A204.1 (cell line): Measurements from ENCODE around the gene RGS6.

ENCODE experiments used
- FAIRE-seq: peaks from 2 replicates; lab custom pipeline; 2012; peaks lifted over from hg19 to GRCh38; lab: Jason Lieb, UNC

The RGS6 gene

GRCh38 chr14:71947947-71948500 lies 15.8 kb downstream of the RGS6 start:
- FAIRE-seq, result no peak

GRCh38 chr14:71952381-71953363 lies 20.4 kb downstream of the RGS6 start:
- no peak for FAIRE-seq

GRCh38 chr14:71956920-71957563 lies 24.8 kb downstream of the RGS6 start:
- FAIRE-seq, result no peak

- no peak for FAIRE-seq
These were observed 26.8 kb downstream of the RGS6 start for GRCh38 chr14:71959055-71959454.

GRCh38 chr14:71960494-71961353 lies 28.5 kb downstream of the RGS6 start:
- no peak for FAIRE-seq

- no peak for FAIRE-seq
These were observed 29.7 kb downstream of the RGS6 start for GRCh38 chr14:71961972-71962371.

- no peak for FAIRE-seq
These were observed 32.5 kb downstream of the RGS6 start for GRCh38 chr14:71964716-71965115.

GRCh38 chr14:71966528-71966927 lies 34.3 kb downstream of the RGS6 start:
- no peak for FAIRE-seq

GRCh38 chr14:71967704-71968103 lies 35.5 kb downstream of the RGS6 start:
- no peak for FAIRE-seq

- no peak for FAIRE-seq
These were observed 38.0 kb downstream of the RGS6 start for GRCh38 chr14:71970272-71970671.

GRCh38 chr14:71985538-71986189 lies 53.4 kb downstream of the RGS6 start:
- no peak for FAIRE-seq

- no peak for FAIRE-seq
These were observed 56.2 kb downstream of the RGS6 start for GRCh38 chr14:71988476-71988875.

- FAIRE-seq, result no peak
These were observed 56.7 kb downstream of the RGS6 start for GRCh38 chr14:71988939-71989338.

GRCh38 chr14:71994416-71994815 lies 62.2 kb downstream of the RGS6 start:
- FAIRE-seq, result no peak

GRCh38 chr14:71995741-71996140 lies 63.5 kb downstream of the RGS6 start:
- FAIRE-seq, result no peak

- FAIRE-seq, result no peak
These were observed 64.4 kb downstream of the RGS6 start for GRCh38 chr14:71996610-71997009.

GRCh38 chr14:72000907-72001306 lies 68.7 kb downstream of the RGS6 start:
- FAIRE-seq, result no peak

GRCh38 chr14:72002731-72003130 lies 70.5 kb downstream of the RGS6 start:
- FAIRE-seq, result no peak

- FAIRE-seq, result no peak
These were observed 76.4 kb downstream of the RGS6 start for GRCh38 chr14:72008666-72009065.

- no peak for FAIRE-seq
These were observed 78.2 kb downstream of the RGS6 start for GRCh38 chr14:72010474-72010873.

- no peak for FAIRE-seq
These were observed 81.6 kb downstream of the RGS6 start for GRCh38 chr14:72013721-72014345.
